Colonic mucosa (tissue), 4 donors: Measurements from ENCODE around the gene PLEKHH3. TPM values are rescaled to one million over a fixed set of nuclear protein-coding genes. Genes with fewer than 3 reads are reported as not detected.
"Not testable (repeated sequence)": the region's sequence is repeated elsewhere in the genome, so short reads cannot be mapped to it uniquely, and the experiment has no call there.

Source experiments
- DNase-seq: peaks from one replicate; pipeline ENCODE4 v3.0.0-alpha.2; 2020
- H3K27ac ChIP-seq: fragments of 200-600 bp; one replicate; pipeline ENCODE4 v1.8.0; 2021
- H3K27me3 ChIP-seq: fragments of 200-600 bp; one replicate; pipeline ENCODE4 v1.8.0; 2021
- H3K36me3 ChIP-seq: fragments of 200-600 bp; one replicate; pipeline ENCODE4 v1.8.0; 2021
- H3K4me1 ChIP-seq: fragments of 200-600 bp; one replicate; pipeline ENCODE4 v1.8.0; 2021; ENCODE audit warnings: mild to moderate bottlenecking
- H3K4me3 ChIP-seq: fragments of 200-600 bp; one replicate; pipeline ENCODE4 v1.8.0; 2021
- H3K9ac ChIP-seq, 2 donors: one replicate each; pipeline ENCODE4 v1.7.0; 2013; ENCODE audit warnings: control low read depth in 2 of 2, low read depth in 2 of 2, low read length in 2 of 2
- H3K9me3 ChIP-seq: fragments of 200-600 bp; one replicate; pipeline ENCODE4 v1.8.0; 2021
- CTCF ChIP-seq: fragments of 200-600 bp; IDR thresholded peaks from one replicate; pipeline ENCODE4 v1.8.0; 2022; ENCODE audit warnings: antibody characterized with exemption, mild to moderate bottlenecking
- intact Hi-C: fragments of 100-400 bp; cut with DNase I; formaldehyde crosslinking; loops from one replicate; pipeline ENCODE4 v1.14.1; 2022
- total RNA-seq, 2 donors: library from RNA; stranded (reverse); fragmentation: NEBNext Ultra II Directional in 1 of 2; extraction: Animal tissue kit (Norgen Biotek cat#: 25700) in 1 of 2; gene quantifications; one replicate each; pipeline ENCODE4 v1.2.1, GENCODE V29; 2021
- donor health status: healthy.
- donor health status: DM: no; HTN: no; CAD: no.
- donor health status: DM: no; HTN: no; CAD: no.

PLEKHH3 gene
- total RNA-seq, 2 donors from 2014 or later: 14.6 to 17.6 TPM

GRCh38 chr17:42640121-42640520 is 36.7 kb downstream of the PLEKHH3 start:
- no peaks in the 10 kb centered on the region for H3K27me3 ChIP-seq
- H3K4me3 ChIP-seq: no peak overlapping the region
- no peaks in the 10 kb centered on the region for H3K4me1 ChIP-seq
- no peaks in the 10 kb centered on the region for H3K36me3 ChIP-seq
- H3K9me3 ChIP-seq: no peaks in the 10 kb centered on the region
- no peak for DNase-seq
- intact Hi-C loops: no loop called here
- no peak for TF ChIP-seq CTCF
- no peak overlapping the region for H3K27ac ChIP-seq
- no peak overlapping the region for H3K9ac ChIP-seq

- Histone ChIP-seq H3K36me3 (no peaks in the 10 kb centered on the region), H3K4me1 (no peaks in the 10 kb centered on the region), H3K9ac (no peak overlapping the region), H3K4me3 (no peak overlapping the region), H3K27me3 (no peaks in the 10 kb centered on the region), H3K9me3 (no peaks in the 10 kb centered on the region), H3K27ac (no peak overlapping the region)
- intact Hi-C loops: no loop called here
- TF ChIP-seq CTCF: no peak
- no peak for DNase-seq
Measured at GRCh38 chr17:42639525-42640113, 37.2 kb downstream of the PLEKHH3 start.

- Histone ChIP-seq H3K27ac (no peak overlapping the region), H3K9ac (no peak overlapping the region), H3K36me3 (no peaks in the 10 kb centered on the region), H3K9me3 (no peaks in the 10 kb centered on the region), H3K27me3 (no peaks in the 10 kb centered on the region), H3K4me3 (no peak overlapping the region), H3K4me1 (no peaks in the 10 kb centered on the region)
- no peak for TF ChIP-seq CTCF
- no peak for DNase-seq
- intact Hi-C loops: no loop called here
Measured at GRCh38 chr17:42632949-42633444, 43.8 kb downstream of the PLEKHH3 start.

- Histone ChIP-seq H3K4me1 (no peaks in the 10 kb centered on the region), H3K4me3 (no peak overlapping the region), H3K9ac (no peak overlapping the region), H3K36me3 (no peaks in the 10 kb centered on the region), H3K27me3 (no peaks in the 10 kb centered on the region), H3K9me3 (no peaks in the 10 kb centered on the region), H3K27ac (no peak overlapping the region)
- no peak for DNase-seq
- intact Hi-C loops: no loop called here
- no peak for TF ChIP-seq CTCF
Measured at GRCh38 chr17:42629411-42630009, 47.3 kb downstream of the PLEKHH3 start.

GRCh38 chr17:42627032-42627764 is 49.6 kb downstream of the PLEKHH3 start:
- H3K4me1 ChIP-seq, H3K27ac ChIP-seq, DNase-seq, H3K27me3 ChIP-seq, H3K9me3 ChIP-seq, H3K9ac ChIP-seq, intact Hi-C loops, H3K36me3 ChIP-seq, H3K4me3 ChIP-seq: not testable (repeated sequence)
